ENCODE data around the gene ST14. TPM values are rescaled to one million over a fixed set of nuclear protein-coding genes. Genes with fewer than 3 reads are reported as not detected.

The ST14 gene
- total and polyA plus RNA-seq, 8 donors: 37.5 to 101 (median 48.5) TPM

DNA sequence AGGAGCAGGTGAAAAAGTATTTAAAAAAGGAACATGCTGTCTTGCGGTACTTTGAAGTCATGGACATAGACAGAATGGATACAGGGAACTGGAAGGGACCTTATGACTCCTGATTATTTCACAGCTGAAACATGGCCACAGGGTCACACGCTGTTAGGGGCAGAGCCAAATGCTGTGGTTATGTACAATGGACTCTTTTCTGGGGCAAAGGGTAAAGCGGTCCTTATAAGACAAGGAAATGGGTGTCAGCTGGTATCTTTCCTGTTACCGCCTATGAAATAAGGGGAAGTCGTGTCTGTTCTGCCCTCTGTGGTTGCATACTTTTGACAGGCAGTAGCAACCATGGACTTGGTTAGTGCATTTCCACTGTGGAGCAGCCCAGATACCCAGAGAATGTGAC is 12.8 kb upstream of the ST14 start:
- Histone ChIP-seq H3K4me1 (peaks cover 10 to 40% (median 30%) of the 10 kb centered on the region in 3 donors), H3K4me3 (no peak overlapping the region), H3K36me3 (peaks cover 0 to 1% (median 0%) of the 10 kb centered on the region in 3 donors), H3K27ac (peak overlapping the region; percentile 58 to 87 (median 72)), H3K9me3 (no peaks in the 10 kb centered on the region), H3K27me3 (no peaks in the 10 kb centered on the region)
- DNase-seq (peak in 5 of 6 donors; percentile 31 to 81 (median 65)), ATAC-seq (peak; percentile 66 to 77 (median 73)), FAIRE-seq (no peak)
- WGBS, 2 donors: 28 to 30% methylated on average over 5 of the region's 5 CpGs
- TF ChIP-seq CTCF (IDR thresholded peaks at IDR 0.05): no peak
- intact Hi-C loops (cut with DNase I): no loop called here

- TF ChIP-seq CTCF (IDR thresholded peaks at IDR 0.05): no peak
- Histone ChIP-seq H3K27ac (no peak overlapping the region), H3K4me1 (peaks cover 10 to 37% (median 25%) of the 10 kb centered on the region in 3 donors), H3K36me3 (no peaks in the 10 kb centered on the region), H3K4me3 (no peak overlapping the region), H3K9me3 (no peaks in the 10 kb centered on the region), H3K27me3 (no peaks in the 10 kb centered on the region)
- FAIRE-seq: no peak
- no peak for ATAC-seq
- WGBS, 2 donors: 85 to 87% methylated on average over 12 of the region's 12 CpGs
- intact Hi-C loops (cut with DNase I): no loop called here
- peak in 1 of 6 donors; percentile 5 for DNase-seq
Measured at GRCh38 chr11:130148796-130149326, 10.7 kb upstream of the ST14 start.

DNA sequence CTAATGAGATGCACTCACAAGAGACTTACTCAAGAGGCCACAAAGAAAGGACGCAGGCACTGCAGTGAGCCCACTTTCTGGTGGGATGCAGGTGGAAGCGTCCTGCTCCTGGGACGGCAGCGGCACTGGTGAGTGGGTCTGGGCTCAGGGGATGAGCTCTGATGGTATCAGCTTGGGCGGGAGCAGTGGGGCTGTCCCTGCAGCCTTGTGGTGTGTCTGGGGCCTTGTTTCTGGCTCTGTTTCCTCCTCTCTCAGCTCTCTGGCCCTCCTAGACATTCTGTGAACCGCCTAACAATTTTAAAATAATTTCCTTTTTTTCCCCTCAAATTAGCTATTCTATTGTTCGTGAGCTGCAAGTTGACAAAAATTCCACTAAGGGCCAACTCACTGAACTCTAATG is 8.8 kb upstream of the ST14 start:
- TF ChIP-seq CTCF (IDR thresholded peaks at IDR 0.05): no peak
- intact Hi-C loops (cut with DNase I): no loop called here
- ATAC-seq (no peak), FAIRE-seq (no peak), DNase-seq (peak in 1 of 6 donors; percentile 17)
- no peaks in the 10 kb centered on the region for H3K9me3 ChIP-seq
- H3K27me3 ChIP-seq: no peaks in the 10 kb centered on the region
- WGBS, 2 donors: 87 to 91% methylated on average over 7 of the region's 7 CpGs
- no peak overlapping the region for H3K4me3 ChIP-seq
- no peaks in the 10 kb centered on the region for H3K36me3 ChIP-seq
- peaks cover 6 to 19% (median 8%) of the 10 kb centered on the region in 3 donors for H3K4me1 ChIP-seq
- no peak overlapping the region for H3K27ac ChIP-seq

- H3K9me3 ChIP-seq: no peaks in the 10 kb centered on the region
- no peaks in the 10 kb centered on the region for H3K27me3 ChIP-seq
- intact Hi-C loops (cut with DNase I): no loop called here
- FAIRE-seq (no peak), DNase-seq (no peak), ATAC-seq (no peak)
- WGBS, 2 donors: 76 to 82% methylated on average over 1 of the region's 1 CpG
- TF ChIP-seq CTCF (IDR thresholded peaks at IDR 0.05): no peak
- no peak overlapping the region for H3K4me3 ChIP-seq
- H3K4me1 ChIP-seq: peaks cover 2 to 15% (median 4%) of the 10 kb centered on the region in 3 donors
- H3K36me3 ChIP-seq: no peaks in the 10 kb centered on the region
- no peak overlapping the region for H3K27ac ChIP-seq
Measured at GRCh38 chr11:130151196-130151595, 8.4 kb upstream of the ST14 start.
